IMR-90 (cell line): Measurements from ENCODE around the gene SETD3. TPM values are rescaled to one million over a fixed set of nuclear protein-coding genes. Genes with fewer than 3 reads are reported as not detected.

Experiments
- ATAC-seq: fragments of 200-7000 bp; cut with Tn5 transposase; 2 replicates; pipeline ENCODE4 v1.9.1; 2020; ENCODE audit warnings: low read depth, mild to moderate bottlenecking, moderate library complexity
- BruUV-seq: library from RNA; stranded (reverse); fragments of 400-500 nt; replicated peaks from 2 replicates; lab custom pipeline; 2021; lab: Mats Ljungman, UMichigan
- CTCF ChIA-PET: fragments of 300-600 bp; formaldehyde crosslinking; extraction: SDS; loops from one replicate; lab custom pipeline; 2021; ENCODE audit warnings: antibody characterized with exemption; lab: Yijun Ruan, JAX
- POLR2A ChIA-PET: fragments of 300-600 bp; sonication (Branson Sonifier 250); formaldehyde crosslinking; loops from one replicate; lab custom pipeline; 2022; ENCODE audit warnings: antibody characterized with exemption; ENCODE audit not compliant: unreplicated experiment; lab: Charles Lee
- DNase-seq: peaks from one replicate; pipeline ENCODE4 v3.0.0; 2013
- H2AFZ ChIP-seq: replicated peaks from 2 replicates; pipeline ENCODE3; 2013; ENCODE audit warnings: low read length, mild to moderate bottlenecking; ENCODE audit not compliant: poor library complexity
- H2AK5ac ChIP-seq: 2 replicates; pipeline ENCODE4 v1.6.1; 2013; ENCODE audit warnings: low read depth, low read length, inconsistent platforms
- H2AK9ac ChIP-seq: replicated peaks from 2 replicates; pipeline ENCODE3; 2013; ENCODE audit warnings: mild to moderate bottlenecking, low read depth, low read length, moderate library complexity; ENCODE audit not compliant: poor library complexity
- H2BK120ac ChIP-seq: 2 replicates; pipeline ENCODE4 v1.6.1; 2013; ENCODE audit warnings: low read depth, low read length, inconsistent platforms
- H2BK15ac ChIP-seq: 3 replicates; pipeline ENCODE4 v1.6.1; 2013; ENCODE audit warnings: low read depth, low read length, inconsistent platforms
- H2BK20ac ChIP-seq: 2 replicates; pipeline ENCODE4 v1.6.1; 2013; ENCODE audit warnings: low read depth, mild to moderate bottlenecking, inconsistent platforms, low read length, moderate library complexity
- H2BK5ac ChIP-seq: 2 replicates; pipeline ENCODE4 v1.6.1; 2013; ENCODE audit warnings: mild to moderate bottlenecking, low read depth, low read length, inconsistent platforms; ENCODE audit not compliant: poor library complexity, severe bottlenecking
- H3K14ac ChIP-seq: replicated peaks from 2 replicates; pipeline ENCODE4 v1.6.1; 2013; ENCODE audit warnings: low read depth, low read length, inconsistent platforms
- H3K18ac ChIP-seq: 2 replicates; pipeline ENCODE4 v1.6.1; 2013; ENCODE audit warnings: low read depth, low read length, control low read depth
- H3K23ac ChIP-seq: 2 replicates; pipeline ENCODE4 v1.6.1; 2013; ENCODE audit warnings: low read depth, low read length, inconsistent platforms
- H3K27ac ChIP-seq: 2 replicates; pipeline ENCODE4 v1.5.1; 2013; ENCODE audit warnings: mild to moderate bottlenecking, control low read depth, low read length; ENCODE audit not compliant: insufficient read depth
- H3K27me3 ChIP-seq: 2 replicates; pipeline ENCODE4 v1.6.1; 2013; ENCODE audit warnings: low read length; ENCODE audit not compliant: control insufficient read depth, insufficient read depth
- H3K36me3 ChIP-seq: 2 replicates; pipeline ENCODE4 v1.6.1; 2013; ENCODE audit warnings: low read length, mixed read lengths; ENCODE audit not compliant: control insufficient read depth, insufficient read depth
- H3K4ac ChIP-seq: 2 replicates; pipeline ENCODE4 v1.6.1; 2013; ENCODE audit warnings: low read depth, low read length, inconsistent platforms
- H3K4me1 ChIP-seq: 2 replicates; pipeline ENCODE4 v1.6.1; 2013; ENCODE audit warnings: low read length, mixed read lengths; ENCODE audit not compliant: control insufficient read depth, insufficient read depth
- H3K4me2 ChIP-seq: 2 replicates; pipeline ENCODE4 v1.6.1; 2013; ENCODE audit warnings: low read depth, mild to moderate bottlenecking, control low read depth, low read length, moderate library complexity
- H3K4me3 ChIP-seq: 2 replicates; pipeline ENCODE4 v1.5.1; 2013; ENCODE audit warnings: low read depth, mild to moderate bottlenecking, control low read depth, low read length, moderate library complexity; ENCODE audit not compliant: insufficient read depth
- H3K56ac ChIP-seq: 2 replicates; pipeline ENCODE4 v1.6.1; 2013; ENCODE audit warnings: low read length, inconsistent platforms; ENCODE audit not compliant: insufficient read depth; ENCODE audit errors: extremely low read depth
- H3K79me1 ChIP-seq, 2 experiments: 2 replicates each; pipeline ENCODE4 v1.6.1; 2013; ENCODE audit warnings: low read length in 2 of 2, inconsistent platforms in 1 of 2, low read depth in 1 of 2
- H3K9ac ChIP-seq: 2 replicates; pipeline ENCODE4 v1.6.1; 2013; ENCODE audit warnings: low read depth, low read length, control low read depth
- H3K9me1 ChIP-seq: 2 replicates; pipeline ENCODE4 v1.6.1; 2013; ENCODE audit warnings: low read length, inconsistent platforms; ENCODE audit not compliant: insufficient read depth
- H3K9me3 ChIP-seq: 2 replicates; pipeline ENCODE4 v1.6.1; 2013; ENCODE audit warnings: low read length; ENCODE audit not compliant: control insufficient read depth, insufficient read depth
- H4K20me1 ChIP-seq: 2 replicates; pipeline ENCODE4 v1.6.1; 2013; ENCODE audit warnings: low read length, inconsistent platforms; ENCODE audit not compliant: insufficient read depth
- H4K5ac ChIP-seq: 2 replicates; pipeline ENCODE4 v1.6.1; 2013; ENCODE audit warnings: mild to moderate bottlenecking, low read depth, low read length, control low read depth
- H4K8ac ChIP-seq, 2 experiments: 2 replicates each; pipeline ENCODE4 v1.6.1; 2013; ENCODE audit warnings: low read depth in 2 of 2, low read length in 2 of 2, control low read depth in 1 of 2, inconsistent platforms in 1 of 2
- H4K91ac ChIP-seq: 2 replicates; pipeline ENCODE4 v1.6.1; 2013; ENCODE audit warnings: low read depth, low read length, inconsistent platforms; ENCODE audit not compliant: insufficient read depth
- BHLHE40 ChIP-seq: fragments of 150-350 bp; IDR thresholded peaks from 2 replicates; pipeline ENCODE4 v1.6.1; 2016; ENCODE audit warnings: mild to moderate bottlenecking, low read depth, low read length
- FOS ChIP-seq: fragments of 150-350 bp; IDR thresholded peaks from 2 replicates; pipeline ENCODE4 v1.6.1; 2016; ENCODE audit warnings: low read depth, low read length
- MAZ ChIP-seq: IDR thresholded peaks from 2 replicates; pipeline ENCODE4 v1.6.1; 2012; ENCODE audit warnings: low read depth, mild to moderate bottlenecking, low read length, improper control_type of control experiment, moderate library complexity, borderline replicate concordance
- MXI1 ChIP-seq: IDR thresholded peaks from 2 replicates; pipeline ENCODE4 v1.6.1; 2012; ENCODE audit warnings: low read depth, mild to moderate bottlenecking, low read length, moderate library complexity, borderline replicate concordance
- NFE2L2 ChIP-seq: fragments of 150-350 bp; IDR thresholded peaks from 2 replicates; pipeline ENCODE4 v1.6.1; 2016; ENCODE audit warnings: low read depth, mild to moderate bottlenecking, low read length
- POLR2A ChIP-seq: IDR thresholded peaks from 2 replicates; pipeline ENCODE4 v1.6.1; 2012; ENCODE audit warnings: mild to moderate bottlenecking, low read depth, low read length
- WGBS, 2 experiments: methylation state at CpG; one replicate each; pipeline versions ENCODE4 v1.1.5 to v1.1.7; 2013; ENCODE audit warnings: missing lambda C conversion rate in 2 of 2; ENCODE audit not compliant: insufficient read length in 1 of 2; ENCODE audit errors: extremely low coverage in 2 of 2; 5-methylcytosine and 5-hydroxymethylcytosine counted together
- dilution Hi-C: fragments of 300-500 bp; cut with HindIII; formaldehyde crosslinking; loops from one replicate; pipeline ENCODE4 v1.14.3; 2018; ENCODE audit warnings: low sequenced_read_pairs; ENCODE audit not compliant: unreplicated experiment
- in situ Hi-C: fragments of 300-500 bp; cut with MboI; formaldehyde crosslinking; loops from 3 replicates; pipeline ENCODE4 v1.14.3; 2019; ENCODE audit warnings: low sequenced_read_pairs, inconsistent platforms, mixed read lengths
- intact Hi-C: fragments of 100-400 bp; cut with micrococcal nuclease; formaldehyde crosslinking; loops from 2 replicates; pipeline ENCODE4 v1.10.0; 2022
- polyA plus RNA-seq, 3 experiments: library from polyadenylated mRNA; depleted of rRNA; stranded (reverse); fragments of >200 nt; gene quantifications; 2 replicates each; pipeline ENCODE4 v1.2.3, GENCODE V29; 2012; ENCODE audit warnings: low replicate concordance in 1 of 3
- total RNA-seq: library from RNA; depleted of rRNA; stranded (reverse); fragments of >200 nt; gene quantifications from 2 replicates; pipeline ENCODE4 v1.2.3, GENCODE V29; 2012
- TF ChIP-seq, protein P1 (sequence below): conservative IDR thresholded peaks from 2 replicates; pipeline ENCODE4 v1.5.1; 2012; ENCODE audit warnings: mild to moderate bottlenecking, low read depth, low read length, improper control_type of control experiment
- TF ChIP-seq, protein P2 (sequence below): fragments of 150-350 bp; IDR thresholded peaks from 2 replicates; pipeline ENCODE4 v1.6.1; 2017; ENCODE audit warnings: mild to moderate bottlenecking, antibody characterized with exemption, low read length, low read depth

The SETD3 gene
- total and polyA plus RNA-seq, 2 of the 4 experiments (the other 2 are of a cell fraction), result 18.8 to 31.9 TPM

- Histone ChIP-seq H3K27me3 (no peaks in the 10 kb centered on the region), H3K79me1 (no peaks in the 10 kb centered on the region; a peak in 1 of 4 replicates), H3K4me1 (no peaks in the 10 kb centered on the region; the same call in 1 of the 2 replicates), H3K36me3 (peaks cover 21% of the 10 kb centered on the region; the same call in 1 of the 2 replicates), H3K4me3 (no peak overlapping the region), H2BK120ac (no peak overlapping the region), H3K9ac (no peak overlapping the region), H3K56ac (no peak overlapping the region), H2BK5ac (no peak overlapping the region), H4K5ac (no peak overlapping the region), H3K9me1 (no peaks in the 10 kb centered on the region), H3K27ac (no peak overlapping the region), H3K23ac (no peak overlapping the region), H2AFZ (no peak overlapping the region), H3K14ac (no peak overlapping the region), H3K4me2 (no peak overlapping the region), H3K9me3 (no peaks in the 10 kb centered on the region), H3K4ac (no peak overlapping the region), H4K20me1 (no peaks in the 10 kb centered on the region), H2AK5ac (no peak overlapping the region), H3K18ac (no peak overlapping the region), H4K8ac (no peak overlapping the region), H4K91ac (no peak overlapping the region), H2BK20ac (no peak overlapping the region), H2AK9ac (no peak overlapping the region), H2BK15ac (no peak overlapping the region)
- POLR2A ChIA-PET, result no interaction called here
- DNase-seq (no peak), ATAC-seq (no peak)
- in situ Hi-C loops (no loop called here), dilution Hi-C loops (no loop called here), intact Hi-C loops (no loop called here)
- CTCF ChIA-PET, result interaction anchor here (0.8 kb wide), 1 partner anchor 89 kb away, joined by 4 read pairs; no protein-coding TSS in a partner anchor
- TF ChIP-seq BHLHE40, result no peak
- TF ChIP-seq FOS, result no peak
- TF ChIP-seq NFE2L2, result no peak
- TF ChIP-seq MXI1, result no peak
- no peak for TF ChIP-seq MAZ
- TF ChIP-seq POLR2A, result no peak
- TF ChIP-seq, protein P1, sequence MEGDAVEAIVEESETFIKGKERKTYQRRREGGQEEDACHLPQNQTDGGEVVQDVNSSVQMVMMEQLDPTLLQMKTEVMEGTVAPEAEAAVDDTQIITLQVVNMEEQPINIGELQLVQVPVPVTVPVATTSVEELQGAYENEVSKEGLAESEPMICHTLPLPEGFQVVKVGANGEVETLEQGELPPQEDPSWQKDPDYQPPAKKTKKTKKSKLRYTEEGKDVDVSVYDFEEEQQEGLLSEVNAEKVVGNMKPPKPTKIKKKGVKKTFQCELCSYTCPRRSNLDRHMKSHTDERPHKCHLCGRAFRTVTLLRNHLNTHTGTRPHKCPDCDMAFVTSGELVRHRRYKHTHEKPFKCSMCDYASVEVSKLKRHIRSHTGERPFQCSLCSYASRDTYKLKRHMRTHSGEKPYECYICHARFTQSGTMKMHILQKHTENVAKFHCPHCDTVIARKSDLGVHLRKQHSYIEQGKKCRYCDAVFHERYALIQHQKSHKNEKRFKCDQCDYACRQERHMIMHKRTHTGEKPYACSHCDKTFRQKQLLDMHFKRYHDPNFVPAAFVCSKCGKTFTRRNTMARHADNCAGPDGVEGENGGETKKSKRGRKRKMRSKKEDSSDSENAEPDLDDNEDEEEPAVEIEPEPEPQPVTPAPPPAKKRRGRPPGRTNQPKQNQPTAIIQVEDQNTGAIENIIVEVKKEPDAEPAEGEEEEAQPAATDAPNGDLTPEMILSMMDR, result no peak
- TF ChIP-seq, protein P2, sequence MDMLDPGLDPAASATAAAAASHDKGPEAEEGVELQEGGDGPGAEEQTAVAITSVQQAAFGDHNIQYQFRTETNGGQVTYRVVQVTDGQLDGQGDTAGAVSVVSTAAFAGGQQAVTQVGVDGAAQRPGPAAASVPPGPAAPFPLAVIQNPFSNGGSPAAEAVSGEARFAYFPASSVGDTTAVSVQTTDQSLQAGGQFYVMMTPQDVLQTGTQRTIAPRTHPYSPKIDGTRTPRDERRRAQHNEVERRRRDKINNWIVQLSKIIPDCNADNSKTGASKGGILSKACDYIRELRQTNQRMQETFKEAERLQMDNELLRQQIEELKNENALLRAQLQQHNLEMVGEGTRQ, result no peak
- BruUV-seq, result no TSS peak
- no CpG with 5 or more reads among the region's 7 CpGs for WGBS, 2 experiments
Observed at GRCh38 chr14:99408971-99409289, 71.7 kb downstream of the SETD3 start.
